NOMO-1 treated with dmso at 0.1 percent for 144 hours (cell line): ENCODE measurements around the gene EMC10.
"Not testable (repeated sequence)": the region's sequence is repeated elsewhere in the genome, so short reads cannot be mapped to it uniquely, and the experiment has no call there.

Experiments
- DNase-seq: peaks from one replicate; lab custom pipeline; 2025; ENCODE audit not compliant: unreplicated experiment; lab: John Stamatoyannopoulos, UW

Gene EMC10

GRCh38 chr19:50512999-50513745 lies 36.9 kb downstream of the EMC10 start:
- DNase-seq = no peak

- no peak for DNase-seq
Measured at GRCh38 chr19:50513746-50514345, 37.5 kb downstream of the EMC10 start, which contains the start of gene ASPDH. ASPDH (minus strand) TSS chr19:50513913; CDS start chr19:50513823, 90 bp downstream.

- DNase-seq = no peak
Measured at GRCh38 chr19:50514346-50515167, 38.2 kb downstream of the EMC10 start.

GRCh38 chr19:50515168-50515561 lies 38.9 kb downstream of the EMC10 start:
- no peak for DNase-seq

GRCh38 chr19:50516456-50516855 lies 40.1 kb downstream of the EMC10 start:
- DNase-seq = no peak

- DNase-seq = no peak
Measured at GRCh38 chr19:50516964-50517703, 40.8 kb downstream of the EMC10 start.

- no peak for DNase-seq
Measured at GRCh38 chr19:50517704-50518075, 41.4 kb downstream of the EMC10 start.

GRCh38 chr19:50518091-50519005 lies 42.0 kb downstream of the EMC10 start:
- DNase-seq = no peak

- no peak for DNase-seq
Measured at GRCh38 chr19:50519006-50519575, 42.8 kb downstream of the EMC10 start.

GRCh38 chr19:50520822-50521465 lies 44.6 kb downstream of the EMC10 start:
- no peak for DNase-seq

- no peak for DNase-seq
Measured at GRCh38 chr19:50522881-50523280, 46.6 kb downstream of the EMC10 start.

GRCh38 chr19:50528052-50528451 lies 51.7 kb downstream of the EMC10 start:
- DNase-seq = not testable (repeated sequence)

GRCh38 chr19:50531171-50531612 lies 54.9 kb downstream of the EMC10 start:
- DNase-seq = no peak

- no peak for DNase-seq
Measured at GRCh38 chr19:50532952-50533351, 56.6 kb downstream of the EMC10 start.

- no peak for DNase-seq
Measured at GRCh38 chr19:50534478-50534877, 58.2 kb downstream of the EMC10 start.

GRCh38 chr19:50535672-50536187 lies 59.4 kb downstream of the EMC10 start:
- no peak for DNase-seq

GRCh38 chr19:50536662-50537305 lies 60.5 kb downstream of the EMC10 start:
- no peak for DNase-seq

- DNase-seq = no peak
Measured at GRCh38 chr19:50537306-50537685, 61.0 kb downstream of the EMC10 start.
